ENCODE data around the gene LRRC43.

Gene LRRC43

GRCh38 chr12:122243965-122244364 is 61.0 kb downstream of the LRRC43 start:
- no peak for DNase-seq (ENCODE audit: insufficient read length, low spot score)
- TF ChIP-seq CTCF (IDR thresholded peaks at IDR 0.05; ENCODE audit: insufficient read depth, missing control alignments): no peak
- FAIRE-seq: no peak

GRCh38 chr12:122244565-122245371 is 61.8 kb downstream of the LRRC43 start:
- FAIRE-seq (no peak), DNase-seq (ENCODE audit: insufficient read length, low spot score) (no peak)
- TF ChIP-seq CTCF (IDR thresholded peaks at IDR 0.05; ENCODE audit: insufficient read depth, missing control alignments): no peak

GRCh38 chr12:122245553-122245952 is 62.6 kb downstream of the LRRC43 start:
- no peak for TF ChIP-seq CTCF (IDR thresholded peaks at IDR 0.05; ENCODE audit: insufficient read depth, missing control alignments)
- DNase-seq (ENCODE audit: insufficient read length, low spot score) (no peak), FAIRE-seq (no peak)

- TF ChIP-seq CTCF (IDR thresholded peaks at IDR 0.05; ENCODE audit: insufficient read depth, missing control alignments): no peak
- no peak for FAIRE-seq
These were observed 67.1 kb downstream of the LRRC43 start for GRCh38 chr12:122250047-122250446.

GRCh38 chr12:122250536-122250935 is 67.6 kb downstream of the LRRC43 start:
- FAIRE-seq: no peak
- TF ChIP-seq CTCF (IDR thresholded peaks at IDR 0.05; ENCODE audit: insufficient read depth, missing control alignments): no peak
- no peak for DNase-seq (ENCODE audit: insufficient read length, low spot score)

More at GRCh38 chr12:122250047-122250446, 67.1 kb downstream of the LRRC43 start:
- DNase-seq (ENCODE audit: insufficient read length, low spot score): no peak

All from D721Med (cell line).